ENCODE results near the gene LNPK.
"Not testable (repeated sequence)": the region's sequence is repeated elsewhere in the genome, so short reads cannot be mapped to it uniquely, and the experiment has no call there.

The LNPK gene

DNA sequence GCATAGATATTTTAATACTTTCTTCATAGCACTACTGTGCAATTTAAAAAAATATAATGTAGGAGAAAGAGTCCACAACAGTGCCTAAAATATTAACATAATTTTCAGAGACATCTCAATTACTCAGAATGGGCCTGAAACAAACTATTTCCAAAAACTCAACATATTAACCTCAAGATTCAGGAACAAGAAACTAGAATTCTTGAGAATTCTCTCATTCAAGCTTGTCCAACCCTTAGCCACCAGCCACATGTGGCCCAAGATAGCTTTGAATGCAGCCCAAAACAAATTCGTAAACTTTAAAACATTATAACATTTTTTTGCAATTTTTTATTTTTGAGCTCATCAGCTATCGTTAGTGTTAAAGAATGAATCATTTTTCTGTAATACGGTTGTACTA is 35.2 kb downstream of the LNPK start:
- DNase-seq, result no peak

- no peak for DNase-seq
Observed at GRCh38 chr2:175965773-175966172, 36.3 kb downstream of the LNPK start.

DNA sequence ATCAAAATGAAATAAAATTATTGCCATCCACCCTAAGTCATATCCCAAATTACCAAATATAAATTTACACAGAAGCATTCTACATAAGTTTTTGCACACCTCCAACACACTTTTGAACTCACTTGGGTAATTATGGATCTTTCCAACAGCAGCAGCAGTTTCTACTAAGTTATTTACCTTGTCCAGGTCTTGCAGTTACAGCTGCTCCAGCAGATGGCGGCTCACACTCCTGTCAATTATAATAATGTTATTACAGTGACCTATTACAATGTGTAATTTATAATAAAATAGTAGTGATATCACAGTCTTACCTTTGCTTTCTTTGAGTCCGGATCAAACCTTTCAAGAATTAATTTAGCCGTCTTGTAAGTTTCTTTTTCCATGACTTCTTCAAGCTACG is 37.9 kb downstream of the LNPK start:
- DNase-seq, result no peak

- DNase-seq, result not testable (repeated sequence)
Observed at GRCh38 chr2:175963171-175963570, 38.9 kb downstream of the LNPK start.

GRCh38 chr2:175957845-175958244 is 44.2 kb downstream of the LNPK start:
- DNase-seq, result no peak

DNA sequence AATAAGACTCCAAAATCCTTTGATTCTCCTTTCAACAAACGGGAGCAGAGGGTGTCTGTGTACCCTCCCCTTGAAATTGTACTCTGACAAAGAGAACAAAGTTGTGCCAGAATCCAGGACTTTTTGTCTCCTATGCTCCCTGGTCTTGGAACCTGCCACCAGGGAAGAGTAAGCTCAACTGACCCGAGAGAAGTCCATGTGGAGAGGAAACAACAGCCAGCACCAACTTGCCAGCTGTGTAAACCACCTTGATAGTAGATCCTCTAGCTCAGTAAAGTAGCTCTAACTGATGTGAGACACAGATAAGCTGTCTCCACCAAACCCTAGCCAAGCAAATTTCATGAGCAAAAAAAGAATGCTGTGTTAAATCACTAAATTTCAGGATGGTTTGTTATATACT is 46.9 kb downstream of the LNPK start:
- DNase-seq, result no peak

GRCh38 chr2:175950512-175950911 is 51.6 kb downstream of the LNPK start:
- no peak for DNase-seq

- DNase-seq, result no peak
Observed at GRCh38 chr2:175948191-175948590, 53.9 kb downstream of the LNPK start.

DNA sequence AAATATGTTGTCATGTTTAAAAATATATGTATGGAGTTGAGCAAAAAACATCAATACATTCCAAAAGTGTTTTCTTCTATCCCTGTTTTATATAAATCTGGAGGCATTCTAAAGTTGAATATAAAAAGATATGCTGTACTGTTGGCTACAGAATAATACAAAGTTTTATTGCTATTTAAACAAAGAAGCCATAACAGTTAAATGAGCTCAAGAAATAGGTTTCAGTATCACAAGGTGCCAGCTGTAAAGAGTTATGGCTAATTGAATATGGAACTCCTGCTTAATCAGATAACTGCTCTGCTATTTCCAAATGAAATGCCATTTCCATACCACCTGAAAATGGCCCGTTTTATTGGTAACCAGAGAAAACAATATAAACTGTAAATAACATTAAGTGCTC is 55.0 kb downstream of the LNPK start:
- no peak for DNase-seq

- DNase-seq, result no peak
Observed at GRCh38 chr2:175941699-175942098, 60.4 kb downstream of the LNPK start.

DNA sequence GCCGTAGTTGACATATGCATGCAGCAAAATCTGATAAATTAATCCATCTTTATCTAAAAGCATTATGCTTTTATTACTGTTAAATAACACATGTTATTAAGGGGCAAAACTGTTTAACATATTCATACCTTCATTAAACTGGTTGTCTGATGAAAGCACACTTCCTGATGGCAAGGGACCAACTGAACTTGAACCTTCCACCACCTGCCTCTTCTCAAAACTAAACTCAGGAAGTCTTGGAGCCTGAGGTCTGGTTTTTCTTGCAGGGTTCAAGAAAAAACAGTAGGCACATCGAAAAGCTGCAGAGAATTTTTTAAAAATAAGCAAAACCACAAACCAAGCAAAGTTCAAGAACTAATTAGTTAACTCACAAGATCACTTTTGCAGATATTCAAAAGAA is 64.9 kb downstream of the LNPK start:
- DNase-seq, result no peak

DNA sequence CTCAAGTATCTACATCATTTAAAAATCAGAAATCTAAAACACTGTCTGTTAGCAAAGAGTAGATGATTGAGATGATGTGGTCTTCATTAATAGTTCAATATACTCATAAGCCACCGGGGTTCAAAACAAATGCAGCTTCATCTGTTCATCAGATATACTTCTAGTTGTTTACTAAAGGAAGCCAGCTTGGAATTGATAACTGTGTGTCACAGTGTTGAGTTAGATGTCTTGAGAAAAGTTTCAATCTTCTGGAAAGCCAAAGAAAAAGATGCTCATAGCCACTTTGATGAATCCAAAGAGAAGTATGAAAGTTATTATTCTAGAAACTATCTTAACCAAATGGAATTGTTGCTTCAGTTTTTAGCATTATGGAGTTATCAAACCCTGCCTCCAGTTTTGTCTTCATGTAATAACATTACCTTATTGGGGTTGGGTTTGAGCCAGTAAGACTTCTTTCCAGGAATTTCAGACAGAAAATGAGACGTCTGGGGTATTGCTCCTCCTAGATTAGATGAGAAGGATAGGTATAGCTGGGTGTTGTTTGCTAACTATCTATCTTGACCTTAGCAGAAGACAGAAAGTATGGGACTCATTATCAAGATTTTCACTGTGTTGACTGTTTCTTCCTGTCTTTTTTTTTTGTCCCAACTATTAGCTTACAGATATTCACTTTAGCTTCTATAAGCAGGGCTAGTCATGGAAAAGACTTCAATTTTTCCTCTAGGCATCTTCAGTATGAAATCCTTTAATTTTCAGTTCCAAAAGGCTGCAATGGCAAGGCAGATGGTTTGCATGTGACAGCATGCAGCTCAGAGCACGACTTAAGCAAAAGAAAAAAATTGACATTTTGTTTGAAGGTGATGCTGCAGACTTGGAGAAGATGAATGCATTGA is 66.5 kb downstream of the LNPK start:
- no peak for DNase-seq

DNA sequence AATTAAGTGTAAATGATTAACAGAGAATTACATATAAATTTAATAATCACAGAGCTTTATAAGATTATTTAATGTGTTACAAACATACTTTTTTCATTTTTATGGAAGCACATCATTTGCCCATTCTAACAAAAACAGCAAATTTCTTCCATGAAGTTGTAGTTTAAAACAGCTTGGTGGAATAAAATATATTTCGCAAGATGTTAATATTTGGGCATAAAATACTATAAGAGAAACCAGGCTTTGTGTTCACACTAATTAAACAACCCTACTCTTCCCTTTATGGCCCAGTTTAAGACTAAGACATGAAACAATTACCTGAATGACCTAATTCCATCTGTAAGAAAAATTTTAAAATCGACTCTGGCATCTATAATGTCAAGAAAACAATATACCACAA is 69.4 kb downstream of the LNPK start:
- DNase-seq, result no peak

DNA sequence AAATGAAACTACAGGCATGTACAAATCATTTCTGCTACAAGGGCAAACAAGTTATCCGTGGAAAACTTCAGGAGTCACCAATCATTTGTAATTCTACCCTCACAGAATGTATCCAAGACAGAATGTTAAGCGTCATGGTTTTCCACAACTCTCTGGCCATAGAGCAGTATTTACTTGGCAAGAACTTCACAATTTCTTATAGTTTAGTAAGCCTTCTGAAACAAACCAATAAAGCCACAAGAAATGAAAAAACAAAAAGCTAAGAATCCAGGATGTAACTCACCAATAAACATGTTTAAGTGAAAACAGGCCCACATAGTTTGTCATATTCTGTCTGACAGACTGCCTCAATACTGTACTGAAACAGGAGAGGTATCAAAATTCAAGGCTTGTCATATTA is 70.3 kb downstream of the LNPK start:
- no peak for DNase-seq

GRCh38 chr2:175930504-175930903 is 71.6 kb downstream of the LNPK start:
- DNase-seq, result no peak

DNA sequence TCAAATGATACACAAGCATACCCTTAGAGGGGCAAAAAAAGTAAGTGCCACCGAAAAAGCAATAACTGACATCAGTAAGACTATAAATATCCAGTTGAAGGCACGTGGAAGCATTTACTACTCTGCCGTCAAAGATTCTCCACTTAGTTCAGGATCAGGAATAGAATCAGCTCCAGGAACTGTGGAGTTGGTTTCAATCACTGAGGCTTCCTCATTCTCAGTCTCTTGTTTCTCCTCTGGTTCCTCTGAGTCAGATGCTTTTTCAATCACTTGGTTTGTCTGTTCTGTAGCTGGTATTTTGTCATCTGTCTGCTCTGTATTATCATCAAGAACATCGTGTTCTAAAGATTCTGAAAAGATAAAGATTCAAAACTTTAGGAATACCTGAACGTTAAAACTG is 72.2 kb downstream of the LNPK start:
- no peak for DNase-seq

DNA sequence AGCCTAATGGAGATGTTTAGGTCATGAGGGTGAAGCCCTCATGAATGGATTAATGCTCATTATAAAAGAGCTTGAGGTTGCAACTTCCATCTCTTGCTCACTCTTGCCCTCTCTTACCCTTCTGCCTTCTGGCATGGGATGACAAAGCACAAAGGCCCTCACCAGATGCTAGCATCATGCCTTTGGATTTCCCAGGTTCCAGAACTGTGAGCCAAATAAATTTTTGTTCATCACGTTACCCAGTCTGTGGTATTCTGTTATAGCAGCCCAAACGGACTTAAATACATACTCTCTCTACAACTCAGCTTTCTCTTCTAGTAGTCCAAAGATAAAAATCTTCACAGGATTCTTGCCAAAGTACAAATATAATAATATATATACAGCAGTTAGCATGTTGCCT is 75.8 kb downstream of the LNPK start:
- no peak for DNase-seq

DNA sequence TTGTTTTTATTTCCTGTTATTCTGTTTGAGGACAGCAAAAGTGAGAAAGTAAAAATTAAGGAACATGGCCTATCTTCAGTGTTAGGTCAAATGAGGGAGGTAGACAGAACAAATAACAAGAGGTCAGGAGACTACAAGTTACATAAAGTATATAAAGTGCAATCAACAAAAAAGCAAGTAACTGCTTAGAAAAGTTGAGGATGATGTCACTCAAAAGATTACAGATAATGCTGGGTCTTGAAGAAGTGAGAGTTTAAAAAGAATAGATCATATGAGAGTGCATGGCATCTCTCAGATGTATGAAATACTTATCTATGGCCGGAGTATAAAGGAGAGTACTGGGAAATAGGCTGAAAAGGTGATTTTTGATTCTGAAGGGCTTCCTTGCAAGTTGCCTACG is 79.9 kb downstream of the LNPK start:
- DNase-seq, result no peak

DNA sequence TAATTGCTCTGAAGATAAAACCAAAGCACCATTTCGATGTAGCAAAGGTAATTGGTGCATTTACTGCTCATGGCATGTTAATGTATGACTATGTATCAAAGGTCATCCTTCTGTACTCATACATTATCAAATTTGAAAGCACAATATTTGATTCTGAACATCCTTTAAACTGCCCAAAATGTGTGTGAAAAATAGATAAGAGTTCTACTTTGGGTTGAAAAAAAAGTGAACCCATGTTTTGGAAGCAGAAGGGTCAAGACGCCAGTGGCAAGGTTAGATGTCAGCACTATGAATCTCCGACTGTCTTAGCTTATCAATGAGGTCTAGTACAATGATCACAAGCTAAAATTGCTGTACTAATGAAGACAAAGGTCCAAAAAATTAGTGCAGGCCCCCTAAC is 83.1 kb downstream of the LNPK start:
- no peak for DNase-seq

- no peak for DNase-seq
Observed at GRCh38 chr2:175914846-175915245, 87.2 kb downstream of the LNPK start.

- DNase-seq, result not testable (repeated sequence)
Observed at GRCh38 chr2:175913849-175914743, 88.0 kb downstream of the LNPK start.

DNA sequence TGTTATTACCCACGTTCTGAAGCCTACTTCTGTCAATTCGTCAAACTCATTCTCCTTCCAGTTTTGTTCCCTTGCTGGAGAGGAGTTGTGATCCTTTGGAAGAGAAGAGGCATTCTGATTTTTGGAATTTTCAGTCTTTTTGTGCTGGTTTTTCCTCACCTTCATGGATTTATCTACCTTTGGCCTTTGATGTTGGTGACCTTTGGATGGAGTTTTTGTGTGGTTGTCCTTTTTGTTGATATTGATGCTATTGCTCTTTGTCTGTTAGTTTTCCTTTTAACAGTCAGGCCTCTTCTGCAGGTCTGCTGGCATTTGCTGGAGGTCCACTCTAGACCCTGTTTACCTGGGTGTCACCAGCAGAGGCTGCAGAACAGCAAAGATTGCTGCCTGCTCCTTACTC is 88.8 kb downstream of the LNPK start:
- not testable (repeated sequence) for DNase-seq

DNA sequence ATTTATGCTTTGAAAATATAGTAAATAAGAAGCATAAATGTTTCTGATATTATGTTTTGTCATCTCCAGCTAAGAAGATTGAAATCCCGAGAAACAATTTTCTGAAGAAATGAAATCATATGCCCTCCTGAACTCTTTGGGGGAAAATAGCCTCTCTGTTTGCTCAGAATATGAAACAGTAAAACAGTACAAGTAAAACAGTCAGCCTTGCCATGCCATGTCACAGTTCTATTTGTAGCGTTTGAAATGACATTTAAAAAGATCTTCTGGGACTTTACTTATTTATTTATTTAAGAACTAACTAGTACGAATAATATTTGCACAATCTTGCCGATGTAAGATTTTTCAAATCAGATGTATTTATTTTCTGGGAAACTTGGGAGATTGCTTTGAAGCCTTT is 98.0 kb downstream of the LNPK start:
- DNase-seq, result no peak

GRCh38 chr2:175903384-175903936 is 98.6 kb downstream of the LNPK start:
- DNase-seq, result no peak
